Effector memory CD4-positive, alpha-beta T cell (primary cell): ENCODE measurements around the gene SLC22A23.

Experiments
- DNase-seq, 3 donors: peaks; one replicate each; pipeline ENCODE4 v3.0.0-alpha.2; 2020
- H3K27ac ChIP-seq: 2 replicates; pipeline ENCODE4 v1.7.0; 2013; ENCODE audit warnings: mild to moderate bottlenecking, low read length, moderate library complexity; ENCODE audit not compliant: insufficient read depth, poor library complexity, severe bottlenecking
- H3K27me3 ChIP-seq: replicated peaks from 2 replicates; pipeline ENCODE4 v1.7.0; 2013; ENCODE audit warnings: mild to moderate bottlenecking, low read length; ENCODE audit not compliant: insufficient read depth, control insufficient read depth, poor library complexity, severe bottlenecking
- H3K36me3 ChIP-seq: 2 replicates; pipeline ENCODE4 v1.7.0; 2013; ENCODE audit warnings: mild to moderate bottlenecking, low read length, moderate library complexity; ENCODE audit not compliant: control insufficient read depth, insufficient read depth
- H3K4me1 ChIP-seq: 2 replicates; pipeline ENCODE4 v1.7.0; 2013; ENCODE audit warnings: low read length, mild to moderate bottlenecking; ENCODE audit not compliant: control insufficient read depth, insufficient read depth, poor library complexity, severe bottlenecking
- H3K4me3 ChIP-seq: 2 replicates; pipeline ENCODE4 v1.7.0; 2013; ENCODE audit warnings: low read length, low read depth, mild to moderate bottlenecking; ENCODE audit not compliant: insufficient read depth, poor library complexity, severe bottlenecking
- H3K9me3 ChIP-seq: 2 replicates; pipeline ENCODE4 v1.7.0; 2013; ENCODE audit warnings: mild to moderate bottlenecking, low read length, moderate library complexity; ENCODE audit not compliant: control insufficient read depth

The SLC22A23 gene

DNA sequence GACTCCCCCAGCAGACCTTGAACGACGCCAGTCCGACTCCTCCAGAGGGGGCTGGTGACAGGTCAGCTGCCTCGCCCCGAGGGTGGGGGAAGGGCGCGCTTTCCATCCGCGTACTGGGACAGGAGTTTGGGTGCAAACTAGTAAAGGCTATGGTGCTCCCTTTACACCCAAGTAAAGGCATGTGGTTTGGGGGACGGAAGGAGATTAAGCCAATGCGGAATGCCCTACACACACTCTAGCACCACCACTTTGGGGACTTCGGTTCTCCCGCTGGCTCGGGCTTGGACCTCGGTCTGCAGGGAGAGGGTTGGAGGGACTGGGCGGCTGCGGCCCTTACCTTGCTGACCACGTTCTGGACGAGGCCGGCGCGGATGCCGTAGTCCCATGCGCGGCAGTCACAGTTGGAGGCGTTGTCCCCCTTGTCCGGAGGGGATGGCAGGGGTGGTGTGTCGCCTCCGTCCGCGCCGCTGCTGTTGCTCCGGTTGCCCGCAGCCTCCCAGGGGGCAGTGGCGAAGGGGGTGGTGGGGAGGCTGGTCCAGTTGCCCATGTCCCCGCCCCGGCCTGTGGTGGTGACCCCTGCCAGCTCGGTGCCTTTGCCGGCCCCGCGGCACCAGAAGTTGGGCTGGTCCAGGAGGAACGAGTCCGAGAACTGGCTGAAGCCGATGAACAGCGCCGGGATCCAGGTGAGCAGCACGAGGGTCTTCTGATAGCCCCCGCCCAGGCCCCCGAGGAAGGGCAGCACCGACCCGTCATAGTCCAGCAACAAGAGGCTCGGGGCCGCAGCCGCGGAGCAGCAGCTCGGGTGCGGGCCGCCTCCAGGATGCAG is 1.1 kb downstream of the SLC22A23 start:
- Histone ChIP-seq H3K4me1 (peaks cover 22% of the 10 kb centered on the region), H3K27me3 (peaks cover 10% of the 10 kb centered on the region), H3K27ac (peak overlapping the region; percentile 44), H3K36me3 (no peaks in the 10 kb centered on the region), H3K4me3 (peak overlapping the region; percentile 68), H3K9me3 (no peaks in the 10 kb centered on the region)
- DNase-seq = no peak

DNA sequence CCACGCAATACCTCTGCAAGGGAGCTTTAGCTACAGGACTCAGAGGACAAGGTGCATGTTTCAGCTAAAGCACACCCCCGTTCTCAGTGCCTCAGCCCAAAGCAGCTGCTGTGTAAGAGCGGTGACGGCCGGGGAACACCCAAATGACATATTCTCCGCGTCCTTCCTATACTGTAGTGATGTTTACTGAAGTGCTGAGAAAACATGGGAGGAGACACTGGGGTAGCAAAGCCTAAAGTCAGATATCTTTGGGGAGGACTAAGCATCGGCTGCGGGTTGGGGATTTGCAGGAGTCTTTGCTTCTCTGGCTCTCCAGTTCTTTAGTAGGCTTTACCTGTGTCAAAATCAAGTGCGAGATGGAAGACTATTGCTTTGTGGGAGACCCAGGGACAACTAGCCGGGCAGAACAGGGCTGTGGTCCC is 1.7 kb downstream of the SLC22A23 start:
- Histone ChIP-seq H3K27me3 (peaks cover 10% of the 10 kb centered on the region), H3K4me1 (peaks cover 22% of the 10 kb centered on the region), H3K27ac (peak overlapping the region; percentile 44), H3K4me3 (peak overlapping the region; percentile 68), H3K9me3 (no peaks in the 10 kb centered on the region), H3K36me3 (no peaks in the 10 kb centered on the region)
- peak in 1 of 3 donors; percentile 28 for DNase-seq

DNA sequence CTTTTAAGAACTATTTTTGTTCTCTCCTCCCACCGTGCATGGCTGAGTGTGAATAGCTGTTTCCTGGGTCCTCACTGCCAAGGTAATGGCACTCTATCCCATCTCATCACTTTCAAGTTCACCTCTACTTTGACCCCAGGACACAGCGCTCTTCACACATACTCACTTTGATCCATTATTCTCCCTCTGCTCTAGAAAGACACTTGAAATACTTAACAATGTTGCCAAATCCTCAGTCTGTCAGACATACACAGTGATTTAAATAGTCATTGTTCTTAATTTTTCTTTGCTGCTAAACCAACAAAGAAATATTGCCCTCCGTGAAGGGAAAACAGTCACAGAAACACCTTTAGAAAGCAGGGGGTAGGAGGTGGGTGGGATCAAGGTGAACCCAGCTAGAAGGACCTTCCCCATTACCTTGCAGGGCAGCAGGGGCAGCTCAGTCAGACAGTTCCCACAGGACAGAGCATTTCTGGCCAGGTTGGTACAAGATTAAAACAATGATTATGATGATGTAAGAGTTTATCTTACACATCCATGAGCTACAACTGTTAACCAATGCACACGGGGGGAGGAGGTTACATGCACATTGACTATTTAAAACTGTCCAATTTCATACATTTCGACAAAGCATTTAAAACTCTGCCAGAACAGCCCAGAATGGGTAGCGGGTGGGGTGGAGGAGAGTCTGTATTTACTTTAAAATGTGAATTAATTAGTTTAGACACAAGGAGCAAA is 2.4 kb downstream of the SLC22A23 start:
- peaks cover 10% of the 10 kb centered on the region for H3K27me3 ChIP-seq
- H3K27ac ChIP-seq = peak overlapping the region; percentile 1
- H3K36me3 ChIP-seq = no peaks in the 10 kb centered on the region
- H3K4me1 ChIP-seq = peaks cover 22% of the 10 kb centered on the region
- DNase-seq = no peak
- H3K4me3 ChIP-seq = peak overlapping the region; percentile 3
- H3K9me3 ChIP-seq = no peaks in the 10 kb centered on the region

DNA sequence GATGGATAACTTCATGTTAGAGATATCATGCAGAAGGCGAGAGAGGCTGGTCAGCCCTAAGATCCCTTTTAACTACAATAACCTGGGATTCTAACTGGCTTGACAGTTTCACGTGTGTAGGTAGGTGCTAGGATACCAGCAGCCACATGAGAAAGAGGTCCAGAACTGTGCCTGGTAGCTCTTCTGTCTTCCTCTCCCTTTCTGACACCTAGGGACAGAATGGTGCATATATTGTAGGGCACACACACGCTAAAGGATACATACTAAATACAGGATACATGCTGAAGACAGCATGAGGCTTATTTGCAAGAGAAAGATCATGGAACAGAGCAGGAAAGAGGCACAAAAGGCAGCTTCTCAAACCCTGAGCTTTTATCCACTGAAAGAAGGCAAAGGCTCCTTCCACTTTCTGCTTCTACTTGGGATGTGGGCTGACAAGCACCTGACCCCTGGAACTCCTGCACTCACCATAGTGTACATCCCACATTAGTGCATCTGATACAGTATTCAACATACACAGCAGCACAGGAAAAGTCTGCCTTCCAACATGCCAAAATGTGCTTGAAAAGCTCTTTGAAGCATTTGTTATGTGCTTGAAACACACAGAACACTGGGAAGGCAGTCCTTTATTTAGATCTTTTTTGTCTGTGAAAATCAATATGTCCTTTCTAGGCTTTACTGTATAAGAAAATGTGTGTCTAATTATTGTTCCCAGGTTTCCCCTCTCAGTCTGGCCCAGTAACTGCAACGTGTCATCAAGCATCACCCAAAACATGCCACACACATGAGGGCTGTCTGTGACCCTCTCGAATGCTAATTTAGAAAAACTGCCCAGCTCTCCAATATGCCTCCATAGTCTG is 3.2 kb downstream of the SLC22A23 start:
- peaks cover 10% of the 10 kb centered on the region for H3K27me3 ChIP-seq
- peaks cover 22% of the 10 kb centered on the region for H3K4me1 ChIP-seq
- no peaks in the 10 kb centered on the region for H3K36me3 ChIP-seq
- DNase-seq = no peak
- no peaks in the 10 kb centered on the region for H3K9me3 ChIP-seq
- H3K27ac ChIP-seq = no peak overlapping the region
- H3K4me3 ChIP-seq = no peak overlapping the region

DNA sequence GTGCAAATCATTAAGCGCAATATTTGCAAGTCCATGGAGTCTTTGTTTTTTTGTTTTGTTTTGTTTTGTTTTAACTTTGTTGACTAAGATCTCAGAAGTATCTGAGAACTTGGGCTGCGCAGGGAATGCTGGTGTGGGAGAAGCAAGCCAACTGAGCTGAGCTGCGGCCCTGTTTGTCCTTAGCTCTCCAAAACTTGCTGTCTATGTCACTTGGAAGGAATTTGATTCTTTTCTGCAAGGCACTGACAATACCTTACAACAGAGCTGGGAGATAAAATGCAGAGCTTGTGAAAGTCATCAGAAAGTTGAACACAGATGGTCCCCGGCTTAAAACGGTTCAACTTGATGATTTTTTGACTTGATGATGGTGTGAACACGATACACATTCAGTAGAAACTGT is 5.4 kb downstream of the SLC22A23 start:
- no peak for DNase-seq
- peaks cover 15% of the 10 kb centered on the region for H3K4me1 ChIP-seq
- H3K27me3 ChIP-seq = peaks cover 6% of the 10 kb centered on the region
- no peak overlapping the region for H3K4me3 ChIP-seq
- H3K9me3 ChIP-seq = no peaks in the 10 kb centered on the region
- H3K27ac ChIP-seq = no peak overlapping the region
- no peaks in the 10 kb centered on the region for H3K36me3 ChIP-seq

DNA sequence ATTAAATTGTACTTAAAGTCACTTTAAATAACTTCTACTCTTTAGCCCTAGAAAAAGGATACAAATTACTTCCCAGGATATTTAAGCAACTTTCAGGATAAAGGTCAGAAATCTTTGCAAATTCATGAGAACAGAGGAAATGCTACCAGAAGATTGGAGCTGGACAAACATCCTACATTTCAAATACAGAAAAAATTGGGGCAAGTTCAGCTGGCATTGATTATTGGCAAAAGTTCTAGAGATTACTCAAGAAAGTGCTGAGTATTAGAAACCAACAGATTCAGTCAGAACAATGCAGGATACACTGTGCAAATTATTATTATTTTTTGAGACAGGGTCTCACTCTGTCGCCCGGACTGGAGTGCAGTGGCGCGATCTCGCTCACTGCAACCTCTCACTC is 6.0 kb downstream of the SLC22A23 start:
- Histone ChIP-seq H3K4me1 (peaks cover 12% of the 10 kb centered on the region), H3K9me3 (no peaks in the 10 kb centered on the region), H3K27ac (no peak overlapping the region), H3K4me3 (no peak overlapping the region), H3K27me3 (peaks cover 5% of the 10 kb centered on the region), H3K36me3 (no peaks in the 10 kb centered on the region)
- DNase-seq = no peak

DNA sequence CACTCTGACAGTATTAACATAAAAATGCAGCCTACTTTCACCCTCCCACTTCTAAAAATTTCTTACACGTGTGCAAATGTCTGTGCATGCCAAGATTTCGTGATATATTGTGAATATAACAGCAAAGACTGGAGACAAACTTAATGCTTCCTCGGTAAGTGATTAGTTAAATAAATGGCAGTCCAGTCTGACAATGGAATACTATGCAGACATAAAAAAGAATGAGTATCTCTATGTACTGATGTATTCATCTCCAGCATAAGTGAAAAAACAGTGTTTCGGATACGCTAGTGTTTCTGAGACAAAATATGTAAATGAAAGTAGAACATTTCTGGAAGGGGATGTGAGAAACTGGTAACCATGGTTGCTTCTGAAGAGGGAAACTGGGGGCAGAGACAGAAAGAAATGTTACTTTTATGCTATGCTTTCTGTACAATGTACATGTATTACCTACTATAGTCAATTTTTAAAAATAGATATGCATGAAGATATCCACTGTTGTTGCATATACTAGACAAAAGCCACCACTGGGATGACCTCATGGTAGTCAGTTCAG is 7.0 kb downstream of the SLC22A23 start:
- H3K9me3 ChIP-seq = no peaks in the 10 kb centered on the region
- no peaks in the 10 kb centered on the region for H3K36me3 ChIP-seq
- H3K4me3 ChIP-seq = no peak overlapping the region
- no peak overlapping the region for H3K27ac ChIP-seq
- H3K27me3 ChIP-seq = no peaks in the 10 kb centered on the region
- peaks cover 2% of the 10 kb centered on the region for H3K4me1 ChIP-seq
- no peak for DNase-seq

DNA sequence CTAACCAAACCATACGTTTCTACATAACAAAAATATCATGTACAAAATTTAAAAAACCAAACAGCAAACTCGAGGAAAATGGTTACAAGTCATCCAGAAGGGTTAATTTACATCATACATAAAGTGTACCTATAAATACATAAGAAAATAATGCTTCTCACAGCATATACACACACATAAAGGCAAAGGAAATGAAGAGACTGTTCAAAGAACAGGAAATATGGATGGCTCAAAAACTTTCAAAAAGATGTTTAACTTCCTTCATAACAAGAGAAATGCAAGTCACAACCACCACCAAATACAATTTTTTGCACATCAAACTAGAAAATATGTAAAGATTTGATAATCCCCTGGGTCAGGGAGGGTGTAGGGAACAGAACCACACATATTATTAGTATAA is 7.5 kb downstream of the SLC22A23 start:
- no peak for DNase-seq
- Histone ChIP-seq H3K9me3 (no peaks in the 10 kb centered on the region), H3K27ac (no peak overlapping the region), H3K36me3 (no peaks in the 10 kb centered on the region), H3K27me3 (no peaks in the 10 kb centered on the region), H3K4me1 (no peaks in the 10 kb centered on the region), H3K4me3 (no peak overlapping the region)

DNA sequence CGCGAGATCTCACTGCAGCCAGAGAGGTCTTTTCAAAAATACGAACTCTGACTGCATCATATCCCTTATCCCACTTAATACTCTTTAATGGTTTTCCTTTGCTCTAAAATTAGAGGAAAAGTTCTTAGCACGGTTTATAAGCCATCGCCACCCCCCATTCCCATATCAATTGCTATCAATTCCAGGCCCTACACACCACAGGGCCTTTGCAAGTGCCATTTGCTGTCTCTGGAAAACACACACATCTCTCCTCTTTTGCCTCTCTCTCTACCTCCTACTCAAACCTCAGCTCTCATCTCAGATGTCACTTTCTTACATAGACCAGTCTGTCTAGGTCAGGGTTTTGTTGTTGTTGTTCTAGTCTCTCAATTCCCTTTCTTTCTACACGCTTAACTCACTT is 9.8 kb downstream of the SLC22A23 start:
- Histone ChIP-seq H3K36me3 (no peaks in the 10 kb centered on the region), H3K4me1 (no peaks in the 10 kb centered on the region), H3K9me3 (no peaks in the 10 kb centered on the region), H3K27ac (no peak overlapping the region), H3K27me3 (no peaks in the 10 kb centered on the region), H3K4me3 (no peak overlapping the region)
- no peak for DNase-seq
